GM10248 (cell line): ENCODE data around the gene UNC13B.
"Not testable (repeated sequence)": the region's sequence is repeated elsewhere in the genome, so short reads cannot be mapped to it uniquely, and the experiment has no call there.

ENCODE experiments used
- CTCF ChIA-PET: fragments of 300-600 bp; sonication (Branson Sonifier 250); formaldehyde crosslinking; extraction: SDS; loops from one replicate; lab custom pipeline; 2021; ENCODE audit warnings: antibody characterized with exemption; lab: Yijun Ruan, JAX
- POLR2A ChIA-PET: fragments of 350-650 bp; sonication (Branson Sonifier 250); formaldehyde crosslinking; extraction: SDS; loops from one replicate; lab custom pipeline; 2020; ENCODE audit warnings: antibody characterized with exemption; lab: Yijun Ruan, JAX
- DNase-seq: peaks from one replicate; pipeline ENCODE4 v3.0.0; 2012; ENCODE audit errors: extremely low spot score
- CTCF ChIP-seq: IDR thresholded peaks from 2 replicates; pipeline ENCODE4 v1.5.1; 2012; ENCODE audit warnings: mild to moderate bottlenecking, low read depth; ENCODE audit errors: extremely low read depth, missing control alignments, control extremely low read depth

Gene UNC13B

GRCh38 chr9:35142037-35142436 is 19.8 kb upstream of the UNC13B start:
- TF ChIP-seq CTCF: no peak
- ChIA-PET CTCF (no interaction called here), POLR2A (no interaction called here)
- no peak for DNase-seq

- DNase-seq, POLR2A ChIA-PET, CTCF ChIA-PET: not testable (repeated sequence)
Observed at GRCh38 chr9:35147941-35148563, 13.8 kb upstream of the UNC13B start.

- CTCF ChIA-PET: no interaction called here
- POLR2A ChIA-PET: no interaction called here
- no peak for TF ChIP-seq CTCF
- DNase-seq: no peak
Observed at GRCh38 chr9:35152926-35153325, 8.9 kb upstream of the UNC13B start.

- DNase-seq: no peak
- ChIA-PET POLR2A (no interaction called here), CTCF (no interaction called here)
- no peak for TF ChIP-seq CTCF
Observed at GRCh38 chr9:35156781-35157180, 5.0 kb upstream of the UNC13B start.

GRCh38 chr9:35157836-35158235 is 4.0 kb upstream of the UNC13B start:
- DNase-seq, POLR2A ChIA-PET, CTCF ChIA-PET: not testable (repeated sequence)

GRCh38 chr9:35158501-35159280 is 3.1 kb upstream of the UNC13B start:
- POLR2A ChIA-PET: no interaction called here

GRCh38 chr9:35162605-35163315 is 951 bp downstream of the UNC13B start:
- ChIA-PET CTCF (no interaction called here), POLR2A (no interaction called here)
- DNase-seq: no peak
- TF ChIP-seq CTCF: no peak

More at GRCh38 chr9:35158501-35159280, 3.1 kb upstream of the UNC13B start:
- no peak for DNase-seq
- no peak for TF ChIP-seq CTCF
- CTCF ChIA-PET: no interaction called here
